HG02642 (cell line): Measurements from ENCODE around the gene CST7.
"Not testable (repeated sequence)": the region's sequence is repeated elsewhere in the genome, so short reads cannot be mapped to it uniquely, and the experiment has no call there.

Source experiments
- ATAC-seq: cut with Tn5 transposase; IDR thresholded peaks from one replicate; pipeline ENCODE4 v1.9.1; 2021; ENCODE audit warnings: mild to moderate bottlenecking; ENCODE audit not compliant: unreplicated experiment, poor library complexity

CST7 gene, protein sequence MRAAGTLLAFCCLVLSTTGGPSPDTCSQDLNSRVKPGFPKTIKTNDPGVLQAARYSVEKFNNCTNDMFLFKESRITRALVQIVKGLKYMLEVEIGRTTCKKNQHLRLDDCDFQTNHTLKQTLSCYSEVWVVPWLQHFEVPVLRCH

DNA sequence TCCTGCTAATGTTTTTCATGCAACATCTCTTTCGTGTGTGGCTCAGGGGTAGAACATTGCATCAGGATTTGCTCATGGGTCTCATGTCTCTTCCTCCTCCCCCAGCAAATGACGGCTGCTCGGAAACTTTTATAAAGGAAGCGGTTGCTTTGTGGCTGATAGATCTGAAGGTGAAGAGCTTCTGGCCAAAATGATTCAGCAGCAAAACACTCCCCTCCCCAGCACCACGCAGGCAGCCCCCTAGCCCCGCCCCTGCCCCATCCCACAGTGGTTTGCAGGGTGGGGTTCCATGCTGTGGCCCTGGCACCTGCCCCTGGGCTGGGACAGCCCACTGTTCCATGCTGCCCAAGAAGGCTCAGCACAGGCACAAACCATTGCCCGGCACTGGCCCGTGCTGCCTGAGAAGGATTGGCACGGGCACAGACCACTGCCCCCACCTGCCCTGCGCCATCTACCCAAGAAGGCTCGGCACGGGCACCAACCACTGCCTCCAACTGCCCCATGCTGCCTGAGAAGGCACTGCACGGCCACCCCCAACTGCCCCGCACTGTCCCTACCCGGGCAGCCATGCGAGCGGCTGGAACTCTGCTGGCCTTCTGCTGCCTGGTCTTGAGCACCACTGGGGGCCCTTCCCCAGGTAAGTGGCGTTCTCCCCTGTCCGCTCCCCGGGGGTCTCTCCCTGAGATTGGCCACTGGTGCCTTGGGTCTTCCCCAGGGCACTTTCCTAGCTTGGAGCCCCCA lies at the start of gene CST7:
Gene CST7 (plus strand): TSS at position 331 of the 741 bp plus-strand sequence. CDS start 237 bp downstream, at position 568.
- no peak for ATAC-seq

DNA sequence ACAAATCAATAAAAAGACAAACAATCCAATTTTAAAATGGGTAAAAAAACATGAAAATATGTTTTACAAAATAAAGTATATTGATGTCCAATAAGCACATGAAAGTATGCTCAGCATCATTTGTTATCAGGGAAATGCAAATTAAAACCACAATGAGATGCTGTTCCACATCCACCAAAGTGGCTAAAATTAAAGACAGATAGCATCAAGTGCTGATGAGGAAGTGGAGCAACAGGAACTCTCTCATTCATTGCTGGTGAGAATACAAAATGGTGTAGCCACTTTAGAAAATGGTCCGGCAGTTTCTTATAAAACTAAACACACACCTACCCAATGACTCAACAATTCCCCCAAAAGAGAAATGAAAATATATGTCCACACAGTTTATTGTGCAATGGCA lies 42.3 kb upstream of the CST7 start:
- no peak for ATAC-seq

DNA sequence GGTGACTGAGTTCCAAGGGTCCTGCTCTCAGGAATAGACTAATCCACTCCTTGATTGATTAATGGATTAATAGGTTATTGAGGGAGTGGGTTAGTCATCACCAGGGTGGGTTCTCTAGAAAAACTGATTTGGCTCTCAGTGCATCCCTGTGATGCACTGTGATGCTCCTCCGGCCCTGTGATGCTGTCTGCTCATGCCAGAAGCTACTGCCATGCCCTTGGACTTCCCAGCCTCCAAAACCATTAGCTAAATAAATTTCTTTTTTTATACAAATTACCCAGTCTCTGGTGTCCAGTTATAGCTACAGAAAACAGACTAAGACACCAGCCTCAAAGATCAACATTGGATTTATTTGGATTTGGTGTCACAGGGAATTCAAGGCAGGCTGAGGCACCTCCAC lies 40.4 kb upstream of the CST7 start:
- ATAC-seq: no peak

DNA sequence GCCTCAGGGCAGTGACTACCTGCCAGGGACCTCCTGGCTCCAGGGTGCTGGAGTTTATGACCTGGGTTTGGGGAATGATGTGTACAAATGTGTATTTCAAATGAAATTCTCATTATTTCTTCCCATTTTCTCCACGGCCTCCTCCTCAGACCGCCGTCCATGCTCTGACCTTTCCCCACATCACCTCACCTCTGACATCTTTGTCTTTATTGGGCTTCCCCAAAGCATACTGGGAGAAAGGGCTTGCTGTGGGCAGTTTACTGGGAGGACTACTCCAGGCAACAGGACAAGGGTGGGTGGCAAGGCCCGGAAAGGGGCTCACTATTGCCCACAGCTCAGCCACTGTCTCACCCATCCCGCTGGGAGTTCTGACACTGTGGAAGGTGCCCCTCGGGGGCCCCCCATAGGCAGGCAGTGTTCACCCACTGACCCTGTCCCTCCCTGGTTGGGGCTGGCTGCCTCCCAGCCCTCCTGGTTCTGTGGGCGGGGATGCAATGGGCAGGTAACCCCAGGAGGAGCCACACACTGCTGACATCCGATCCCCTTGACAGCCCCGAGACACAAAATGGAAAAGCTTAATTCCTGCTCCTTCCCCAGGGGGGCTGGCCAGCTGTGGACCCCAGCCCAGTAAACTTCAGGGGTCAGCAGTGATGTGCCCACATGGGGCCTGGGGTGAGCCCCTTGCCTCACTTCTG lies 39.8 kb upstream of the CST7 start:
- ATAC-seq: no peak

DNA sequence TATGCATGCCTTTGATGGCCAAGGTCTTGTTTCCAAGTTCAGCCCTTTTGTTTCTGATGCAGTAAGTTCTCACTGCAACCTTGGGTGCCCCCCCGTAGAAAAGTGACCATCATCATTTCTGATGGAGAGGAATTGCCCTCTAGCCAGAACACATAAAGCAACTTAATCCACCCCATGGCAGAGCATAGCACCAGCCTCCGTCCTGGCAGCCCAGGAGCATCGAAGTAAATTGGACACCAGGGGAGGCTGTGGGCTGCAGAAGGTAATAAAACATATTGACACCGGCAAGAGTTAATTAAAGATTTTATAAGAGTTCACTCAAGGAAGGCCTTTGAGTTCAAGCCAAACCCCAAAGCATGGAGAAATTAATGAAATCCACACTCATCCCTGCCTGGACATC lies 39.2 kb upstream of the CST7 start:
- ATAC-seq: no peak

DNA sequence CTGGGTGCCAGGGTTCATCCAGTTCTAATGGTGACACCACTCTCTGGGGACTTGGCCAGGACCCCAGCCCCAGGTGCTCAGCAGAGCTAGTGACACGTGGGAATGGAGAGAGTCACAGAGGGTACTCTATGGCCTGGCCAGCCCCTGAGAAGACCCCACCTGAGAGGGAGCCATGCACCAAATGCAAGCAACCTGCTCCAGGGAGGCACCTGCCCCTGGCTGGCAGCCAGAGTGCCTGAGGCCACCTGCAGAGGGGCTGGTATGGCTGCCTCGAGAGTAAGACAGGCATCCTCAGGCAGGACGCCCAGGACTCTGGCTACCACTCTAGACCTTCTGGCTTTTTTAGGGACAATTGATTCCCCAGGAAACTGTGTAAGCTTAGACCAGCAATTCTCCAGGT lies 38.6 kb upstream of the CST7 start:
- ATAC-seq: no peak

DNA sequence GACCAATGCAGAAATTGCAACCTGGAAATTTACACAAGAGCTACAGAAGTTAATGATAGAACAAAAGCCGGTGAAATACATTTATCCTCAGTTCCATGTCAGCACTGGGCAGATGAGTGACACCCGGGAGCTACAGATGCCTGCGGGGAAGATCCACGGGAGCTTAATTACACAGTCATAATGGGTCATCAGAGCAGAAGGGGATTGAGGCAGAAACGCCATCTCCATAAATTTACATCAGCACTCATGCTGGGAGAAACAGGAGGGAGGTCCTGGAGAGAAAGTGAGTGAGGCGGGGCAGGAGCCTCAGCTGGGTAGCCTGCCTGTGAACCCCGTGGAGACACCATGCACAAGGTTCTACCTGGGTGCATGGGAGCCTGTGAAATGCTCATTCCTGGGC lies 37.6 kb upstream of the CST7 start:
- ATAC-seq: no peak

DNA sequence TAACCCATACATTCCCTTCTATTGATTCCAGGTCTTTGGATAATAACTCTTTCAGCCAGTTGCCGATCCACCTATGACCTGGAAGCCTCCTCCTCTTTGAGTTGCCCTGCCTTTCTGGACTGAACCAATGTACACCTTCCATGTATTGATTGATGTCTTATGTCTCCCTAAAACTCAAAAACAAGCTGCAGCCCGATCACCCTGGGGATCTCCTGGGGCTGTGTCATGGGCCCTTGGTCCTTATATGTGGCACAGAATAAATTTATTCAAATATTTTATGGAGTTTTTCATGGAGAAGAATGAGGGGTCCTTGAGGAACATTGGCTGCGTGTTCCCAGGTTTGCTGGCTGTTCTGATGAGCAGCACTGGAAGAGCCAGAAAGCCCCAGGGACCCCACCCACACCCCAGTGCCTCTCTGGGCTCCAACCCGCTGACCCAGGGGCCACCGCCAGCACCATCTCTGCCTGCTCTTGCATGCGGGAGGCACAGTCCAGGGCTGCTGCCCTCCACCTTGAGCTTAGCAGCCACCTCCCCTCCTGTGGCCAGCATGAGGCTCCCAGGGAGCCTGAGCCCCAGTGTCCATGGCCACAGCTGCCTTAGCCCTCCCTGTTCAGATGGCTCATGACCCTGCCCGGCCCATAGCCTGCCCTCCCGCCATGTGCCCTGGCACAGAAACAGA lies 36.5 kb upstream of the CST7 start:
- ATAC-seq: no peak

DNA sequence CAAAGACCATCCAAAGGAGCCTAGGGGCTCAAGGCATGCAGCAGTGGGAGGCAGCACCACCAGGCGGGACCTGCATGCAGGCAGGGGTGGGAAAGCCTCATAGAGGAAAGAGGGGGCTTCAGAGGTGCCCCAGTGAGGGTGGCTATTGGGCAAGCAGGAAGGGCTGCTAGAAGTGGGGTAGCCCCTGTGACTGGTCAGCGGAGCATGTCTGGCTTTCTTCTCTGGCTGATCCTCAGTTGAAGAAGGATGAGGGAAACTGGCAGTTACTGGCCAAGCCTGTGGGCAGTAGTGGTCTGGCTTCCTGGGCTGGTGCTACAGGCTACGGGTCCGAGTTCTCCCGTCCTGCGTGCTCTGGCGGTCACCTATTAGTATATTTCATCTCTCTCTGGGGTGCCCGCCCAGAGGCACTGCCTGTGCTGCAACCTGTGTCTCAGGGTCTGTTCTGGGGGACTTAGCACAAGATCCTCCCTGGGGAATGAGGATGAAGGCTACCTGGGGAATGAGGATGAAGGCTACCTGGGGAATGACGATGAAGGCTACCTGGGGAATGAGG lies 35.9 kb upstream of the CST7 start:
- no peak for ATAC-seq

DNA sequence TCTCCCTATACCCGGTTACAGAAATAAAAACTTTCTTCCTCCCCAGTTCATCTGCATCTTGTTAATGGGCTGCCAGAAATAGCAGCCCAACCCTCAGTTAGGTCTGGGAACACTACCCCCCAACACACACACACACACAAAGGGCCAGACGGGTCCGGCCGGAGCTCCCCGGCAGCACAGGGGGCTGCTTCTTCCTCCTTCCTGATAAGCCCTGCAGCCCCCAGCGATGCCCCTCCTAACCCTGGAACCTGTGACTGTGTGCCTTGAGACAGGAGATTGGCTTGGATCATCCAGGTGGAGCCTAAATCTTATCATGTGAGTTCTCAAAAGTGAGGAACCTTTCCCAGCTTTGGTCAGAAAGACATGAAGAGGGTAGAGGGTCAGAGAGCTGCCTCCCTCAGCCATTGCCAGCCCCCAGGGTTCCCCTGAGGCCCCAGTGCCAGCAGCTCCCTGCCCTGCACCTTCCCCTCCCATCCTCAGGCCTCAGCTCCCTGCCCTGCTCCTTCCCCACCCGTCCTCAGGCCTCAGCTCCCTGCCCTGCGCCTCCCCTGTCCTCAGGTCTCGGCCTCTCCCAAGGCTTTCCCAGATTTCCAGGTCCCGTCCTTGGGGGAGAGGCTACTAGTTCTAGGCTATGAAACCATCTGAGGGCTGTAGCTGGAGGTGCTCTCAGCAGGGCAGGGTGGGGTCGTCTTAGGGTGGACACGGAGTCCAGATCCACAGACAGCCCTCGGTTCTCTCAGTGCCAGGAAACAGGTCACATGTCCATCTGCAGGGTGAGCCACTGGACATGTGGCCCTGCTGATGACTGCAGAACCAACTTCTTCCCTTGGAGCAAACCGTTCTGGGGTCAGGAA lies 34.5 kb upstream of the CST7 start:
- no peak for ATAC-seq

DNA sequence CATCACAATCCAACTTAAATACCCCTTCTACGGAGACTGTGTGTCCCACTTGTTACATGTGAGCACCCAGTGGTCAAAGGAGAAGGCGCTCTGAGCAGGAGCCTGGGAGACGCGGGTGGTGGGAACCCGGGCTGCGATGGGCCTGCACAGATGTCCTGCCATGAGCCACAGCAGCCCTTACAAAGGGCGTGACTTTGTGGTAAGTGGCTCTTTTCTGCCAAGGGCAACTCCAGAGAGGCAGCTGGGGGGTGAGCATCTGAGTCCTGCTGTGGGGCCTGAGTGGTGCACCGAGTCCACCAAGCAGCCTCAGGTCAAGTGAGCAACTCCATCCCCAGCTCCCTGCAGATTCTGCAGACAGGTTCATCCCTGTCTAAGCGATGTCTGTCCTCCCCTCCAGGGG lies 33.6 kb upstream of the CST7 start:
- ATAC-seq: no peak

DNA sequence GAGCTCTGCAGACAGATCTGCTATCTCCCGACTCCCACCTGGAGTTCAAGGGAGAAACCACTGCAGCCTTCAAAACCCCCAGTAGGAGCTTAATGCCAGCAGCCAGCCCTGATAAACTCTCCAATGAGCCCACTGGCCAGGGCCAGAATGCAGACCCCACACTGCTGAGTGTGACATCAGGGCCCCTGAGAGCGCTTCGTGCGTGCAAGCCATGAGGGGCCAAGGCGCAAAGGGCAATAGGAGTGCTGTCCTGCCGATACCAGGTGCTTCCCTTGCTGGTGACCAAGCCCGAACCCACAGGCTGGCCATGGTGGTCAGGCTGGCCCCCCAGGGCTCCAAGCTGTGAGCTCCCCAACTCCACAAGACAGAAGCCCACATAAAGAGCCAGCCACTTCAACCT lies 33.2 kb upstream of the CST7 start:
- ATAC-seq: no peak

DNA sequence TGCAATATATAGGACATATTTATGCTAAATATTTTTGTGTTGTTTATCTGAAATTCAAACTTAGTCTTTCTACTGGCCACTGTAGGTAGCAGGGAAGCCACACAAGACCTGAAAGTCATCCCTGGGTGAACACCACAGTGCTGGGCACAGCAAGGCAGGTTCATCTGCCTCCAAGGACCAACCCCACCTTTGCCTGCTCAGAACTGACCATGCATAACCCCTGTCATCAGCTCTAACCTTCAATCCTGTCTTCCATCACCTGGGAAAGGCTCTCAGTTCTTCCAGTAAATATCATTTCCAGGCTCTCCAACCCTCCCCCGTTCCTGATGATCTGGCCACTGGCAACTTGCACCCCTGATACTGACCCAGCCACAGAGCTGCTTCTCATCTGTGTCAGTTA lies 32.7 kb upstream of the CST7 start:
- ATAC-seq: no peak

DNA sequence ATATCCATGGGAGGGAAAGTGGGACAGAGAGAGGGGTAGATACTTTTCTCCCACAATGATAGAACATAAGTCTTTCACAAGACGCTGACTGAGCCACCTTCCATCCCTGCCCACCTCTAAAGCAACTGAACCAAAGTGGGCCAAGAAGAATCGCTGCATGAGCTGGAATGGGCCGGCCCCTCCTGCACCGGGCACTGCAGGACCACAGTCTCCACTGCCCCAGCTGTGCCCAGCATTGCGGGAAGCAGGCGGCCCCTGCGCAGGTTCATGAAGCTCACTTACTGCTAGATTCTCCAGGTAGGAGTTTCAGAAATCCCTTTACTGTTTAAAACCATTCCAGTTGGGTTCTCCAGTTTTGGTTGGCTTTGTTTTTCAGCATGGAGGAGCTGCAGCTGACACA lies 32.0 kb upstream of the CST7 start:
- ATAC-seq: no peak

DNA sequence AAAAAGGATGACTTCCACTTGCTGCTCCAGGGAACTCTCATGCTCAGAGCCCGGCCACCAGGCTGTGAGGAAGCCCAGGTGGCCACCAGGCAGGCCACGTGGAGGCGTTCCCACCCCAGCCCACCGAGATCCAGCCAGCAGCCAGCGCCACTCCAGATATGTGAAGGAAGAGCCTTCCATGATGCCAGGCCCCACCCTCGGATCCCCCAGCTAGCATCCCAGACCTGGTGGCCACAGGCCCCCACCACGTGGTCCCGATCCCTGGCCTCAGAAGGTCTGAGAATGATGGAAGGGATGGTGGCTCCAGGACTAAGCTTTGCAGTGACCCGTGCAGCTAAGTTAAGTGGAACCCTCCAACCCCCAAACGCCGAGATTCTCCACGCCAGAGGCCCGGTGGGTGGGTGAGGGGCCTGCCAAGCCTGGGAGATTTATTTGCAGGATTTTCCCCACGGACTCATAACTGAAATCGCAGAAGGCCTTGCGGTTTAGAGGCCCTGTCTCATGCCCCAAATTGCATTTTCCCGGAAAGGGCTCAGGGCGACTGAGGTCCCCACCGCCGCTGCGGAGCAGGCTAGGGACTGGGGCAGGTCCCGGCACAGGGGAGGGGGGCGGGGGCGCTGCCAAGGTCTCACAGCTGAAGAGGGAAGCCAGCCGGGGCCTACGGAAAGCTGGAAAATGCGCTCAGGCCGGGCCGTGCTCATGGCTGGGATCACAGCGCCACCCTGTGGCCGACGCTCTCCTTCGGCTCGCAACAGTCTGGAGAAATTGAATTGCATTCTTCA lies 31.1 kb upstream of the CST7 start:
- ATAC-seq: peak; percentile 71

DNA sequence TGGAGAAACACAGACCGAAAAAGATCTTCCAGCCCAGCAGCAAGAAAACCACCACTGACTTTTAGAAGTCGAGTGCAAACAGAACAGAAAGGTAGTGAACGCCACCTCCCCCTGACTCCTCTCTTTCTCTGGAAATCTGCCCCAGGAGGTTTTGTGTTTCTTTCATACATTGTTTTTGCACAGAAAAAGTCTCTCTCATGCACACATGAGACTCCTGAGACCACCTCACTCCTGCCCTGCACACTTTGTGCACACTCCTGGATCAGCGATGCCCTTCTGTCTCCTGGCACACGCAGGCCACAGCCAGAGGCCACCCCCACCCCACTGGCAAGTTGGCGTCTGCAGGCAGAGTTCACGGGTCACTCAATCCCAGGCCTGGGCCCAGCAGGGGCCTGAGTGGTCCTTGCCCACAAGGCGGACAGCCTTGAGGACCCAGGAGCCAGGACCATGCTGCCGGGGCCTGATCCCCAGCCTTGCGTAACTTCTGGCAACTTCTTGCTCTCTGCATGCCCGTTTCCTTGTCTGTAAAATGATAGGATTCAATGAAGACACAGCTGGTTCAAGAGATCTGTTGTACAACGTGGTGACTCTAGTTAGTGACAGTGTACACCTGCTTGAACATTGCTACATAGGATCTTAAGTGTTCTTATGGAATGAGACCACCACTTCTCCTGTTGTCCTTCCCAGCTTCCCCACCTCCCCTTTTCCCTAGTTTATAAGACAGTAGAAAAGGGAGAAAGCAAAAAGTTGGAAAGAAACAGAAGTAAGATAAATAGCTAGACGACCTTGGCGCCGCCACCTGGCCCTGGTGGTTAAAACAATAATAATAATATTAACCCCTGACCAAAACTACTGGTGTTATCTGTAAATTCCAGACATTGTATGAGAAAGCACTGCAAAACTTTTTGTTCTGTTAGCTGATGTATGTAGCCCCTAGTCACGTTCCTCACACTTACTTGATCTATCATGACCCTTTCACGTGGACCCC lies 30.2 kb upstream of the CST7 start:
- ATAC-seq: no peak

DNA sequence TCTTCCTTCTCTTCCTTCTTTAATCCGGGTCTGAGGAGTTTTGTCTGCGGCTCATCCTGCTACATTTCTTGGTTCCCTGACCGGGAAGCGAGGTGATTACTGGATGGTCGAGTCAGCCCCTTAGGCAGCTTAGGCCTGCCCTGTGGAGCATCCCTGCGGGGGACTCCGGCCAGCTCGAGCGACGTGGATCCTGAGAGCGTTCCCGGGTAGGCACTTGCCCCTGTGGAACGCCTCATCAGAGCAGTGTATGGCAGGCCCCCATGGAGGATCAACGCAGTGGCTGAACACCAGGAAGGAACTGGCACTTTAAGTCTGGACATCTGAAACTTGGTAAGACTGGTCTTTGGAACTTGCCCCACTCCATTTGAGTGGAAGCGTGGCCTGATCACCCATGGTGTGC lies 29.4 kb upstream of the CST7 start:
- ATAC-seq: not testable (repeated sequence)

DNA sequence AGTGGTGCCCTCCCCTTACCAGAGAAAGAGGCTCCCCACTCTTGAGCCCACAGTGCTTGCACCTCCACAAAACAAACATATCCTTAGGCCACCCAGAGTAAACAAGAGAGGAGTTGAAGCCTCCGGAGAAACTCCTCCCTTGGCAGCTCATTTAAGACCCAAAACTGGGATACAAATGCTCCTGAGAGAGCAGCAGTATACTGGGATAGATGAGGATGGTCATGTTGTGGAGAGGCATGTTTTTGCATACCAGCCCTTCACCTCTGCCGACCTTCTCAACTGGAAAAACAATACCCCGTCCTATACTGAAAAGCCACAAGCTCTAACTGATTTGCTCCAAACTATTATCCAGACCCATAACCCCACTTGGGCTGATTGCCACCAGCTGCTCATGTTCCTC lies 28.4 kb upstream of the CST7 start:
- not testable (repeated sequence) for ATAC-seq
